Stimulated activated CD4-positive, alpha-beta T cell treated with anti-CD3 and anti-CD28 coated beads, Interleukin-15, amount 100 ng/mL, for 48 hours (primary cell): Measurements from ENCODE around the gene SPAG6.
"Not testable (repeated sequence)": the region's sequence is repeated elsewhere in the genome, so short reads cannot be mapped to it uniquely, and the experiment has no call there.

Experiments
- DNase-seq, 2 donors: peaks; one replicate each; pipeline ENCODE4 v3.0.0-alpha.2; 2020; ENCODE audit warnings: low read depth in 2 of 2

Gene SPAG6

DNA sequence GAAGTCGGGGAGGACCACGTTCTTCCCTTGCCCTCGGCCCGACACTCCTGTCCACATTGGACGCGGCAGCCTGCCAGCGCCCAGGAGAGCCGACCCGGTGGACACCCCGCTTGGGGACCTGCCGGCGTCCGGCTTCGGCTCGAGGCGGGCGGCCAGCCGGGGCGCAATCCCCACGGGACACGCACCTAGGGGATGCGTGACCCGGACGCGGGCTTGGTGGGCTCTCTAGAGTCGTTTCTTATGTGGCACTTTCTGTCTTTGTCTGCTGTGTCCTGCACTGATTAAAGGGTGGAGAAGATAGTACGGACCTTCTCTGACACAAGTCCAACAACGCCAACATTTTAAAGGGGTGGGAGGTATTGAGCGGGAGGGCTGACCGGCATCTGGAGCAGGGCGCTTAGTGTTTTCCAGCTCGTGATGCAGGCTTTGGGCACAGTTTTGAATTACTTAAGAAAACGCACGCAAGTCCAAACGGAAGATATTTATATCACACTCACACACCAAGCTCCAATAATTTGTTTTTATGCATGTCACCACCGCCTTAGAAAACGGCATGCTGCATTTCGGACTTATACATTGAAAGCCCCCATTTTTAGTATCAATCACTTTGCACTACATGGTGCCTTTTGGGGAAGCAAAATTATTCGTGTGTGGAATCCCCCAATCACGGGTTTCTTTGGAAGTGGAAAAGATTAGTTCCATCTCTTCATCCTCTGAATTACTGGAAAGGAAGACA, 3.9 kb upstream of the SPAG6 start:
- no peak for DNase-seq

DNA sequence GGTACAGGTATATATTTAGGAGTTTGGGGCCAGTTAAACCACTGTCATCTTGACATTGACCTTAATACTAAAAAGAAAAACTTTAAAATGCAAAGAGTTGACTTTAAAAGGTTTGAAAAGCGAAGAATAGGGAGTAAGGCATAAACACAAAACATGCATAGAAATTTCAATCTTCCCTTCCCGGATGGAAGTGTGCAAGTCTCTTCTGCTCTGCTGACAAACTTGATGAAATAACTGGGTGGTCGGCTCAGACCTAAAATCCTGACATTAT, 3.4 kb upstream of the SPAG6 start:
- no peak for DNase-seq

DNA sequence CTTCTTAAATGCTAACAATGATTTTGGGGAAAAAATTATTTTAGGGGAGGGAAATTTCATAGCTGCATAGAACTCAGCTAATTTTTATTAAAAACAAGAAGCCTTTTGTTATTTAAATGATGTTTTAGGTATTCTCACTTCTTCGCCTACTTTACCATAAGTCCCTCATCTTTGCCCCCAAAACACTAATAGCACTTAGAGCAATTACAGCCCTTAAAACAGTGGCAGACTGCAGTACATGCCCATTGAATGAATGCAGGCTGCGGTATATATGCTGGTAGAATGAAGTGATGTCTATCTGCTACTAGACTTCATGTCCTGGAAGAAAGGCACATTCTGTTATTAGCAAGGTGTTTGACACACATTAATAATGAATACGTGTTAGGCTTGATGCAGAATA, 2.9 kb upstream of the SPAG6 start:
- DNase-seq, result no peak

DNA sequence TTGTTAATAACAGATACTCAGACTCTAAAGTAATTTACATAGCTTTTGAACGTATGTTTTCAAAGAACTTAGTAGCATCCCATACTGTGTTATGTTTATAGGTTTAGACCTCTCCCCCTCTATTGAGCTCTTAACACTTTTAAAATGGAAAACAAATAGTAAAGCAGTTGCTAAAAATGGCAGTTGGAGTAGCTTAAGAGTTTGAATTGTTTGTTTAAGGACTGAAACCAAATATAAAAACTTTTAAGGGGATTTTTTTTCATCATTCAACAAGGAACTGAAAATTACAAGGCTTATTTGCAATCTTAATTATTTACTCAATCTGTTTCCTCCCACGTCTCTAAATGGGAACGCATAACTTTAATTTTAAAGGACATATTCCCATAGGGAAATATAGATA, 1.6 kb upstream of the SPAG6 start:
- no peak for DNase-seq

DNA sequence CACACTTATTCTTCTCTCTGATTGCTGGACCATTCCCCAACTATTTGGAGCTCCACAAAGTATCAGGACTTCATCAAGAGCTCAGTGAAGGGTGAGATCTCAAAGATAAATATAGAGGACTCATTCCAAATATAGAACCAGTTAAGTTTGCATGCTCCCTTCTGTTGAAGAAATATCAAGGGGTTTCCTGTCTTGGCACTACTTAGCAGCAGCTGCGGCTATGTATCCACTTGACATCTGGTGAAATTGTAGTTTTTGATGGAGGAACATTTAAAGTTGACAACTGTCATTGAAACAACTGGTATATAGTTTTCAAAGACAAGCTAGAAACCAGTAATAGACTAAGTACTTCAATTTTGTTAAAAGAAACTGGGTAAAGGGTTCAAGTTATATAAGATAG, 1.0 kb upstream of the SPAG6 start:
- no peak for DNase-seq

DNA sequence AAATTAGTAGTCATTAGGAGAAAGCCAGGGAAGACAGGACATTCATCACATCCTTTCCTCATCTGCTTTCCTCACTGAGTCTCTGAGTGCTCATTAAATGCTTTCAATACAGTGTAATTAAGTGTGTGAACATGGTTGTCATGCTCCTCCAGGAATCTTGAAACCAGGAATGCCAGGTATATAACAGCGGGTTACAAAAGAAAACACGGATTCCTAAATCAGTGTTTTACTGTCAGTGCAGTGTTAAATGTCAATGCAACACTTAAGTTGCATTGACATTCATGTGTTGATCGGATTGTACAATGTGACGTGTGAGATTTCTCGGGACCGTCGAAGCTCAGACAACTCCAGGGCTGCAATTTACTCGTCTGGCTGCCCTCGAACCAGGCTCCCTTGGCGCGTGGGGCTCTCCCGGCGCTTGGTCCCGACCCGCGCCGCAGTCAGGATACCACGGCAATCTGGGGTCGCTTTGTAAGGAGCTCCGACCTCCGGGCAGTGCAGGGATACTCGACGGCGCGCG, 455 bp upstream of the SPAG6 start:
- no peak for DNase-seq

DNA sequence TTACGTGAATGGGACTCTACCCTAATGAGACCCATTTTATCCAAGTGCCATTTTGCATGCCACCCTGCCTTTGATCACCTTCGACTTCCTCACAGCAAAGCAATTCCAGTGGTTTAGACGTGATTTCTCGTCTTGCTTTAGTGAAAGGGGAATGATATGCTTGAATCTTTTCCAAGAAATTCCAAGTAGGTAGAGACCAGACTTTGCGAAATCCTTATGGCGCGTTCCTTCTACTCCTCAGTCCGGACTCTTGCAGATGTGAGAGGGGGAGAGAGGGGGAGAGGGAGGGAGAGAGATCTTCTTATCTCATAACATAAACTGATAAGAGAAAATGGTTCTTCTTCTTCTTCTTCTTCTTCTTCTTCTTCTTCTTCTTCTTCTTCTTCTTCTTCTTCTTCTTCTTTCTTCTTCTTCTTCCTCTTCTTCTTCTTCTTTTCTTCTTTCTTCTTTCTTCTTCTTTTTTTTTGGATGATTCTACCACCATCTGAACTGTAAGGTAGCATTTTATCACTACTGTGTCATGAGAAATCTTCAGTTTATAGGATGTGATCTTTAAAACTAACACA, 883 bp downstream of the SPAG6 start:
- no peak for DNase-seq

DNA sequence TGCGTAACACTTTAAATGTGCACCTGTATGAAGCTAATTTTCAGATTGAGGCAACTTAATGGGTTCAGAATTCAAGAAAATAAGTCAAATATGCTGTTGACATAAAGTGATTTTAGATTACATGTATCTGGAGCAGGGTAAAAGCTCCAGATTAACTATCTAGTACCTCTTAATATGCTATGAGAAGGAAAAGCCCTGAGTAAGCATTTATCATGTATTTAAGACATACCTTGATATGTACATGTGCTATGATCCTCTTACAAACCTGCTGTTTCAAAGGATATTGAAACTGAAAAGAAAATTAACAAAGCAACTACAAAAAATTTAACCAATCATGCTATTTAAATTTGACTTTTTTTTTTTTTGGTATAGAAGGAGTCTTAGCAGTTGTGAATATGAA, 4.5 kb downstream of the SPAG6 start:
- DNase-seq, result no peak

DNA sequence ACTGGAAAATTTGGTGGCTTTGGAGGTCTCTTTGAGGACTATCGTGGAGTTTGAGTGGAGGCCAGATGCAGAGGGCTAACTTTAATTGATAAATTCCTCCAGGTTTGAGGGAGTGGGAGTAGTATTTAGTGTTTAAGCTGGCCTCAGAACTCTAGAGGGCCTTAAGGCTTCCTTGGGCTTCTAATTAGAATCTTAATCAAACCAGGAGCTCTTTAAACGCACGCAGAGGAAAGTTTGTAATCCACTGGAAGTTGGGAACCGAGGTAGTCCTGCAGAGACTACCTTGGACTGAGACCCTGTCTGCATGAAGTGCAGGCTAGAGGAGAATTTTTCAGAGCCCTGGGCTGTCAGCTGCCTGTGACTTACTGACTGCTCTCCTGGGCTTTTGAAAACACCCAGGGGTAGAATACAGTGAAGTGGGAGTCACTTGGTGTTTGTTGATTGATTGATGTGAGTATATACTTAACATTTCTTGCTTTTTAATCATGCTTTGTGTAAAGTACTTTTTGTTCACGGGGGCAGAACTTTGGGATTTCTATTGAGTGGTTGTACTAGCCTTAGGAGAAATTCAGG, 5.9 kb downstream of the SPAG6 start:
- DNase-seq, result no peak

DNA sequence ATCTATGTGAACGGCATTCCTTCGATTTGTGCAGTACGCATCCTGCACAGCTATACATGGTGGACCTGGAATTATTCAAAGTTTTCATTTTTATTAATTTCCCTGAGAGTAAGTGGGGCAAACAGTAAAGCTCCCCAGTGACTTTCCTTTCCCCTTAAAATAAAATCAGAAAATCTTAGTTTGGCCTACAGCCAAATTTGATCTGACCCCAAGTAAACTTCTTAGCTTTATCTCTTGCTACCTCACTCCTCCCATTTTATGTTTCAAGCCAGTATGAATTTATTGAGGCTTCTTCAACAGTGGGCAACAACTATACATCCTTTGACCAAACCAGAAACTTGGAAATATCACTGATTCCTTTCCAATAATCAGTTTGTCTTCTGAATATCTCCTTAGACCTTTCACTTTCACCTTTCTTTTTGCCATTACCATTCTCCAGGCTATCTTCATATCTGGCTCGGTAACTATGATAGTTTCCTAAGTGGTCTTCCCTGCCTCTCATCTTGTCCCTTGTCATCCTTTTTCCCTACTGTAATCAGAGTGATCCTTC, 11.1 kb downstream of the SPAG6 start:
- no peak for DNase-seq

DNA sequence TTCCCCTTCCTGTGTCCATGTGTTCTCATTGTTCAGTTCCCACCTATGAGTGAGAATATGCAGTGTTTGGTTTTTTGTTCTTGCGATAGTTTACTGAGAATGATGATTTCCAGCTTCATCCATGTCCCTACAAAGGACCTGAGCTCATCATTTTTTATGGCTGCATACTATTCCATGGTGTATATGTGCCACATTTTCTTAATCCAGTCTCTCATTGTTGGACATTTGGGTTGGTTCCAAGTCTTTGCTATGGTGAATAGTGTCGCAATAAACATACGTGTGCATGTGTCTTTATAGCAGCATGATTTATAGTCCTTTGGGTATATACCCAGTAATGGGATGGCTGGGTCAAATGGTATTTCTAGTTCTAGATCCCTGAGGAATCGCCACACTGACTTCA, 12.5 kb downstream of the SPAG6 start:
- not testable (repeated sequence) for DNase-seq

DNA sequence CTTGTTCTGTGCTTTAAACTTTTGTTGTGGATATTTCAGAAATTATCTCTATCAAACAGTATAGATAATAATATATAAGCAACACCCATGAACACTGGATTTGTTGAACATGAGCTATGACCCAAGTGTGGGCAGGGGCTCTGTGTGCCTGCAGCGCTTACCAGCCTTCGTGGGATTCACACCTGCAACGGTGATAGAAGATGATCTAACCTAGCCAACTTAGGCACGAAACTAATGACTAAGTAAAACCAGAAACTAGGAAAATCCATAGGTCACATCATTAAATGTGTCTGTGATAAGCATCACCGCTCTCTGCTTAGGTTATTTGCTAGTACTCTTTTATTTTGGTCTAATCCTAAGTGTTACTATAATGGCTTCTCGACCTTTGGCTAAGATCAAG, 18.0 kb downstream of the SPAG6 start:
- DNase-seq, result peak in 1 of 2 donors; percentile 5

DNA sequence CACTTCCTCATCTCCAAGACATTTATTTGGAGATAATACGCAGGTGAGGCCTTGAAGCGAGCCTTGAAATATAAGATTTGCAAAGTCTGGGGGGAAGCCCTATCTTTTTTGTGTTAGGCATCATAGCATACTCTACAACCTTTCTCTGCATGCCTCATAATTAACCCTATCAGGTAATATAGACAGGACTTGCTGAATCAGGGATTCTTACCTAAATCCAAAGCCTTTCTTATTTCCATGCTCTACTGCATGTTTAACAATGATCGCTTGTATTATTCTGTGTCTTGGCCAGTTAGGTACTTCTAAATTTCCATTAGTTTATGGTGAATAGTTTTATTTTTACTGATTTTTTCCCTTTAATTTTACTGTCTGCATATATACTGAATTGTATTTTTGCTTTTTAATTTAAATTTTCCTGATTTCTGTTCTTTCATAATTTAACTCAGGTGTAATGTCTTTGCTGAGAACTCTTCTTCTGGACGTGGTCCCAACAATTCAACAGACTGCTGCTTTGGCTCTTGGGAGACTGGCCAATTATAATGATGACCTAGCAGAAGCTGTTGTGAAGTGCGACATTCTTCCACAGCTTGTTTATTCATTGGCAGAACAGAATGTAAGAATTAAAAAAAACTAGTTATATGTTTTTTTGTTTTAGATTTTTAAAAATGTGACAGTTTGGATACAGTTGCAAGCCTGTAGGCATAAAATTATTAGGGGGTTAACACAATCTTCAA, 19.3 kb downstream of the SPAG6 start:
- DNase-seq, result no peak

DNA sequence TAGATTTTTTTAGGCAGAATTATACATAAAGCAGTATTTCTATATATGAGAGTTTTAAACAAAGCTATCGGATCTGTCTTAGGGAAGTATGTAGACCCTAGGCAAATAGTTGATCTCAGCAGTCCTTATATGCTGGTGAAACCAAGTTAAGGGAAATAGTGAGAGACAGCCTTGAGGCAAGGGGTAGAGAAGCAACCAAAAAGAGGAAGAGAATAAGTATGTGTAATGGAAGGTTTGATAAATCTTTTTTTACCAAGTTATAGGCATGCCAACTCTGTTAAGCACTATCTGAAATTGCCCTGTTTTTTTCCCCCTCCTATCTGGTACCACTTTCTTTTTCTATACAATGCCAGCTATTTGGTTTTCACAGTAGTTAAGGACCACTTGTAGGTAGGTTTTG, 19.9 kb downstream of the SPAG6 start:
- DNase-seq, result no peak

DNA sequence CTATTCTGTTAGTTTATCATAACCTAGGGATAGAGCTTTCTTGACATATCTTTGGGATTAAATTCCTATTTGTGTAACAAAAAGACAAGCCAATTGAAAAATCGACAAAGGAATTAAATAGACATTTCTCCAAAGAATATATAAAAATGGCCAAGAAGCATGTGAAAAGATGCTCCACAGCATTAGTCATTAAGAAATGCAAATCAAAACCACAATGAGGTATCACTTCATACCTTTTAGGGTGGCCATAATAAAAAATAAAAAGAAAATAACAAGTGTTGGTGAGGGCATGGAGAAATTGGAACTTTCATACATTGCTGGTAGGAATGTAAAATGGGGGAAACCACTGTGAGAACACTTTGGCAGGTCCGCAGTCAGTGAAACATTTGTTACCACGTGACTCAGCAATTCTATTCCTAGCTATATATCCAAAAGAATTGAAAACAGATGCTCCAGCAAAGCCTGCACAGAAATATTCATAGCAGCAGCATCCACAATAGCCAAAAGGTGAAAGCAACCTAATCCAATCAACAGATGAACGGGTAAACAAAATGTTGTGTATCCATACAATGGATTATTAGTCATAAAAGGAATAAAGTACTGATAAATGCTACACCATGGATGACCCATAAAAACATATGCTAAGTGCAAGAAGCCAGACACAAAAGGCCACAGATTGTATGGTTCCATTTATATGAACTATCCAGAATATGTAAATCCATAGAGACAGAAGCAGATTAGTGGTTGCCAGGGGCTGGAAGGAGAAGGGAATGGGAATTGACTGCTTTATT, 20.5 kb downstream of the SPAG6 start:
- DNase-seq, result no peak

DNA sequence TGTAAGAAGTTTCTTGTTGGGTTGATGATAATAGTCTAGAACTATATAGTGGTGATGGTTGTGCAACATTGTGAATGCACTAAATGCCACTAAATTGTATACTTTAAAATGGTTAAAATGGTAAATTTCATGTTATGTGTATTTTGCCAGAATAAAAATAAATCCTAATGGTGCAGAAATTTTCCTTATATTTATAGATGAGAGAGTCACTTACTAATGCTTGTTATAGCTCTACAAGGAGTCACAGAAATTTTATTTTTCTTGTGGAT, 21.1 kb downstream of the SPAG6 start:
- no peak for DNase-seq

DNA sequence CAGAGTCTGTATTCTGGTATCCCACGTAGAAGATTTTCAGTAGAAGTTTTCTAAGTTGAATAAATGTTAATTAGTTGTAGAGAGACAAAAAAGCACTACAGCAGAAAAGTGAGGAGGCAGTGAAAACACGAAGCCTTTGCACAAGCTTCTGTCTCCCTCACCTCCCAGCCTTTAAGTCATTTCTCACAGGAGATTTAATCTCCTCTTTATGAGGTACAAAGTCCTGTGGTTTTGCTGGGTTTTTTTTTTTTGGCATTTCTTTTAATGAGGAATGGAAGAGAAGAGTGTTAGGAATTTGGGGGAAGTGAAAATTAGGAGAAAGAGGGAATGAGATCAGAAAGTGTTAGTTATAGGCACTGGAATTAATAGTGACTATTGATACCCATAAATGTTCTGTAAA, 21.5 kb downstream of the SPAG6 start:
- DNase-seq, result no peak

DNA sequence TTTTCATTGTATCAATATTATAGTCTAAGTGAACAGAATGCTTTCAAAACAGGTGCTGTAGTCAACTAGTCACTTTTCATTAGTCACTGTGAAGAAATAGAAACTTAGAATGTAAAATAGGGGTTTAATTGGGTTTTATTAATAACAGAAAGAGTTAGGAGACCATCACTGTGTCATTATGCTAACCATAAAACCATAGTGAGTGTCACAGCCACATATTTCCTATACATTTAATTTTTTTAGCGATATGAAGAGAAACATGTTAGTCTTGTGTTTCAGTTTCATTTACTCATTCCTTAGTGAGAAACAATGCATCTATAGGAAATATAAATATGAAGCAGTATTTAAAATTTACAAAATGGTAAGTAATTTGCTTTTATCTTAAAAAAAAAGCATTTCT, 22.2 kb downstream of the SPAG6 start:
- no peak for DNase-seq

DNA sequence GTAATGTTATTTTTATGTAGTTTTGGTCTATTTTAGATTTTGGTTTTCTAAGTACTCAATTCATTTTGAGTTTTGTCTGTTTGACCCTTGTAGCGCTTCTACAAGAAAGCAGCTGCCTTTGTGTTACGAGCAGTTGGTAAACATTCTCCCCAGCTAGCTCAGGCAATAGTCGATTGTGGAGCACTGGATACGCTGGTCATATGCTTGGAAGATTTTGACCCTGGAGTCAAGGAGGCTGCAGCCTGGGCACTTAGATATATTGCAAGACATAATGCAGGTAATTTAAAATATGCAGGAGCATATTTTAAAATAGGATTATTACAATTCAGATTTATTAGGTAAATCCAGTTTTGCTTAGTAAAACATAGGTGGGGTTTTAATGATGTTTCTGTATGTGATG, 23.1 kb downstream of the SPAG6 start:
- no peak for DNase-seq

DNA sequence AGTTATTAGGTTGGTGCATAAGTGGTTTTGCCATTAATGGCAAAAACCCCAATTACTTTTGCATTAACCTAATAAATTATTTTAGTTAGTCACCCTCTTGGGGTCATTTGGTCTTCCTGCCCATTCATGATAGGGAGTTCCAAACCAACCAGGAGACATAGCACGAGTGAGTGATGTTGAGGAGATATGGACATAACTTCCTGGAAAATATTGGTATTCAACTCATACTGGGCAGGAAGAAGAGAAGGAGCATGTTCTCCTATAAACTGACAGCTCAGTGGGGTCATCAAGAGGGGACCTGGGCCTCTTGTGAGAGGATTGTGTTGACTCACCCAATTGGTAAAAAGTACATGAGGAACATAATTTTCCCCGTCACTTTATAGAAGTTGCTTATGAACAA, 23.7 kb downstream of the SPAG6 start:
- no peak for DNase-seq

DNA sequence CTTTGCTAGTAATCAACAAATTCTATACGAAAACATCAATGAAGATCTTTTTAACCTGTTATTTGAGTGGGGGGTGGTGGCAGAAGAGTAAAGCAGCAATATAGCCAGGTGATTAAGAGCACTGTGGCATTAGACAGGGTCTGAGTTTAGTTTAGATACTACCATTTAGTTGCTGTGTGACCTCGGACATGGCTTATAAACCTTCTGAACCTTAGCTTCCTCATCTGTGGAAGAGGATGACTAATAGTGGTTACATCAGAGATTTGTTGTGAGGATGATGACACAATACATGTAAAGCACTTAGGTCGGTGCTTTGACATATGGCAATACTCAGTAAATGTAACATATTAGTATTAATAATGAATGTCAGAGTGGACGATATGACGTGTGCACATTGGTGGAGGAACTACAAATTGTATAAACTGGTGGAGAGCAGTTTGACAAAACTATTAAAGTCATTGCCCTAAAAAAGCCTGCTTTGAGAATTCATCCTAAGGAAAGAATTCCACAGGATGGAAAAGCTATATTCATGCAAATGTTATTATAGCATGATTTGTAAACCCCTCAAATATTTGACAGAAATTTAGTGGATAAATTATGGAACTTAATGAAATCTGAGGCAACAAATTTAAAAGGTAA, 24.3 kb downstream of the SPAG6 start:
- no peak for DNase-seq

DNA sequence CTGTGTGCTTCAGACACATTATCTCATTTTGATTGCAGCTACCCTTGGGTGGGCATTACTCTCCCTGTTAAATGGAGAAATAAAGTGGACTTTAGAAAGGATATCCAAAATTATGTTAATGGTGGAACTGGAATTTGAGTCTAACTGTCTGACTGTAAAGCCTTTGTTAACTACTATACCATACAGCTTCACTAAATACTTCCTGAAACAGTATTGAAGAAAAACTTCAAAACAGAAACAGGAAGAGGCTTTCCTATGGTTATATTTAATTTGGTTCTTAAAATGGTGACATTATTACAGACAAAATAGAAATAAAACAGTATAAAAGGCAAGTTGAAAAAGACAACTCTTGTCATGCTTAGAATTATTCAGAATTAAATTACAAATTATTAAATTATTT, 25.0 kb downstream of the SPAG6 start:
- no peak for DNase-seq
